GM21360 (cell line): Measurements from ENCODE around the gene SLC26A4.
"Not testable (repeated sequence)": the region's sequence is repeated elsewhere in the genome, so short reads cannot be mapped to it uniquely, and the experiment has no call there.

ENCODE experiments used
- ATAC-seq: cut with Tn5 transposase; IDR thresholded peaks from one replicate; pipeline ENCODE4 v1.9.1; 2021; ENCODE audit warnings: mild to moderate bottlenecking, moderate library complexity; ENCODE audit not compliant: unreplicated experiment

SLC26A4 gene

GRCh38 chr7:107660381-107661080, at the start of gene SLC26A4:
Gene SLC26A4 (plus strand): TSS chr7:107660828. CDS start chr7:107661642, 814 bp downstream.
- peak; percentile 57 for ATAC-seq

- no peak for ATAC-seq
Observed at GRCh38 chr7:107613439-107613838, 47.2 kb upstream of the SLC26A4 start.

GRCh38 chr7:107613948-107614347, 46.7 kb upstream of the SLC26A4 start:
- ATAC-seq = no peak

GRCh38 chr7:107614425-107614824, 46.2 kb upstream of the SLC26A4 start:
- ATAC-seq = no peak

- ATAC-seq = no peak
Observed at GRCh38 chr7:107615910-107616680, 44.5 kb upstream of the SLC26A4 start.

GRCh38 chr7:107622429-107622828, 38.2 kb upstream of the SLC26A4 start:
- no peak for ATAC-seq

GRCh38 chr7:107622894-107623293, 37.7 kb upstream of the SLC26A4 start:
- no peak for ATAC-seq

- ATAC-seq = no peak
Observed at GRCh38 chr7:107627002-107627401, 33.6 kb upstream of the SLC26A4 start.

GRCh38 chr7:107628461-107629064, 32.1 kb upstream of the SLC26A4 start:
- no peak for ATAC-seq

GRCh38 chr7:107630342-107630741, 30.3 kb upstream of the SLC26A4 start:
- ATAC-seq = no peak

- no peak for ATAC-seq
Observed at GRCh38 chr7:107631588-107632491, 28.8 kb upstream of the SLC26A4 start.

- ATAC-seq = no peak
Observed at GRCh38 chr7:107632492-107632865, 28.1 kb upstream of the SLC26A4 start.

- peak; percentile 90 for ATAC-seq
Observed at GRCh38 chr7:107638594-107638993, 22.0 kb upstream of the SLC26A4 start.

- not testable (repeated sequence) for ATAC-seq
Observed at GRCh38 chr7:107639070-107639469, 21.6 kb upstream of the SLC26A4 start.

GRCh38 chr7:107641676-107642075, 19.0 kb upstream of the SLC26A4 start:
- ATAC-seq = no peak

GRCh38 chr7:107642501-107642900, 18.1 kb upstream of the SLC26A4 start:
- ATAC-seq = no peak

GRCh38 chr7:107643407-107643806, 17.2 kb upstream of the SLC26A4 start:
- no peak for ATAC-seq

- ATAC-seq = no peak
Observed at GRCh38 chr7:107643938-107644308, 16.7 kb upstream of the SLC26A4 start.

GRCh38 chr7:107644309-107644974, 16.2 kb upstream of the SLC26A4 start:
- no peak for ATAC-seq

- ATAC-seq = no peak
Observed at GRCh38 chr7:107652642-107653041, 8.0 kb upstream of the SLC26A4 start.
